Spleen (tissue), 11 donors: Measurements from ENCODE around the gene LIF. TPM values are rescaled to one million over a fixed set of nuclear protein-coding genes. Genes with fewer than 3 reads are reported as not detected.

ENCODE experiments used
- DNase-seq: peaks from one replicate; pipeline ENCODE4 v3.0.0-alpha.2; 2020
- H3K27ac ChIP-seq, 8 donors: fragments of 200-600 bp; sonication (generic) in 7 of 8; 1 replicate in 4 of 8; 2 replicates in 4 of 8; pipeline versions ENCODE4 v1.5.0 to v1.8.0; 2016 to 2021; ENCODE audit warnings: inconsistent platforms in 4 of 8, mild to moderate bottlenecking in 4 of 8, moderate library complexity in 1 of 8
- H3K27me3 ChIP-seq, 7 donors: fragments of 200-600 bp; sonication (generic) in 6 of 7; replicated peaks in 1 of 7; 1 replicate in 4 of 7; 2 replicates in 3 of 7; pipeline versions ENCODE4 v1.5.0 to v1.8.0; 2016 to 2021; ENCODE audit warnings: inconsistent platforms in 3 of 7, mild to moderate bottlenecking in 1 of 7
- H3K36me3 ChIP-seq, 6 donors: fragments of 200-600 bp; sonication (generic) in 5 of 6; 1 replicate in 4 of 6; 2 replicates in 2 of 6; pipeline versions ENCODE4 v1.5.0 to v1.8.0; 2016 to 2021; ENCODE audit warnings: inconsistent platforms in 2 of 6
- H3K4me1 ChIP-seq, 6 donors: fragments of 200-600 bp; sonication (generic) in 5 of 6; 1 replicate in 3 of 6; 2 replicates in 3 of 6; pipeline versions ENCODE4 v1.5.0 to v1.8.0; 2016 to 2021; ENCODE audit warnings: inconsistent platforms in 3 of 6
- H3K4me3 ChIP-seq, 8 donors: fragments of 200-600 bp; sonication (generic) in 7 of 8; 1 replicate in 4 of 8; 2 replicates in 4 of 8; pipeline versions ENCODE4 v1.5.0 to v1.8.0; 2016 to 2021; ENCODE audit warnings: inconsistent platforms in 4 of 8, mild to moderate bottlenecking in 4 of 8, moderate library complexity in 2 of 8
- H3K9me3 ChIP-seq, 8 donors: fragments of 200-600 bp; sonication (generic) in 7 of 8; 1 replicate in 4 of 8; 2 replicates in 4 of 8; pipeline versions ENCODE4 v1.5.0 to v1.8.0; 2016 to 2021; ENCODE audit warnings: inconsistent platforms in 4 of 8
- POLR2A ChIP-seq, 3 donors: fragments of 450-650 bp; IDR thresholded peaks; one replicate each; pipeline ENCODE4 v1.5.1; 2017; ENCODE audit warnings: antibody characterized with exemption in 3 of 3, mild to moderate bottlenecking in 1 of 3
- POLR2AphosphoS5 ChIP-seq, 3 donors: sonication (generic); formaldehyde crosslinking; IDR thresholded peaks; one replicate each; pipeline ENCODE4 v1.5.1; 2017; ENCODE audit warnings: antibody characterized with exemption in 3 of 3
- WGBS, 5 donors: extraction: QIAGEN DNeasy Blood & Tissue Kit in 3 of 5; methylation state at CpG; one replicate each; pipeline versions ENCODE4 v1.1.5 to v1.1.7; 2013 to 2018; 5-methylcytosine and 5-hydroxymethylcytosine counted together
- intact Hi-C: fragments of 100-400 bp; cut with DNase I; formaldehyde crosslinking; loops from one replicate; pipeline ENCODE4 v1.15.0; 2023; ENCODE audit warnings: low total_unique reads
- polyA plus RNA-seq, 3 donors: library from polyadenylated mRNA; stranded (reverse); fragments of 200-250 nt; gene quantifications; one replicate each; pipeline ENCODE4 v1.2.1, GENCODE V29; 2013
- total RNA-seq, 7 donors: library from RNA; depleted of rRNA in 3 of 7; stranded (reverse); fragments of >200 nt in 3 of 7; fragmentation: NEBNext Ultra II Directional in 4 of 7; extraction: Animal tissue kit (Norgen Biotek cat#: 25700) in 4 of 7; gene quantifications; one replicate each; pipeline versions ENCODE4 v1.1.0 to v1.2.1, GENCODE V29; 2016 to 2021
- TF ChIP-seq, protein P1 (sequence below), 11 experiments: fragments of 200-600 bp in 7 of 11; fragments of 450-650 bp in 4 of 11; sonication (generic) in 4 of 11; IDR thresholded peaks in 8 of 11; conservative IDR thresholded peaks in 3 of 11; 1 replicate in 7 of 11; 2 replicates in 4 of 11; pipeline versions ENCODE4 v1.4.0 to v1.8.0; 2016 to 2021; ENCODE audit warnings: antibody characterized with exemption in 11 of 11, inconsistent platforms in 4 of 11, mild to moderate bottlenecking in 1 of 11
- donor health status: healthy with polysubstance abuse.
- donor health status: DM: no; HTN: no; CAD: no; lungs with moderate emphysema.
- donor health status: DM: no; HTN: no; CAD: no.
- donor health status: Bipolar disorder and iron deficiency.
- donor health status: healthy.
- donor health status: DM: no; HTN: no; CAD: no.
- donor health status: DM: yes; HTN: yes; CAD: no.

The LIF gene
- total and polyA plus RNA-seq, 10 donors: 0.21 to 3.2 (median 0.85) TPM; not detected in 2

DNA sequence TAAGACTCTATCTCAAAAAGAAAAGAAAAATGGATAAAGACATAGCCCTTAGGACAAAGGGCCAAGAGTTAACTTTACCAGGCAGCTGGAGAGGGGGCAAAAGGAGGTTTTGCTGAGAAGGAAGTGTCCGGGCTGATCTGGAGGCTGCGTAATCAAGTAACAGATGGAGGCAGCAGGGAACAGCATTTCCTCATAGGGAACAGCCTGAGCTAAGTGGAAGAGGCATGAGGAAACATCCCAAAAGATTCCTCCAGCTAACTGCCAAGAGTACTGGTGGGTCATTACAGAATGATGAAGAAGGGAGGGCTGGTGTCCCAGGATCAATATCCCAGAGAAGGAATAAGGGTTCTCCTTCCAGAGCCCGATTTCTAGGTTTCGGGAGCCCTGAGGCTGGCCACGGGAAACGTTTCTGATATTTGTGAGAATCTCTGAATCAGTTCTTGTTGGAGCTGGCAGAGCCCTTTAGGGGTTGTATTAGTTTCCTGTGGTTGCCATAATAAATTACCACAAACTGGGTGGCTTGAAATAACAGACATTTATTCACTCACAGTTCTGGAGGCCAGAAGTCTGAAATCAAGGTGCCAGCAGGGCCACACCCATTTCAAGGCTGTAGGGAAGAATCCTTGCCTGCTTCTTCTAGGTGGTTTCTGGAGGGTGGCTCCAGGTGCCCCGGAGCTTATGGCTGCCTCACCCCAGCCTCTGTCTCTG, 21.2 kb downstream of the LIF start:
- H3K36me3 ChIP-seq: no peaks in the 10 kb centered on the region
- WGBS, 5 donors: 77 to 88% (median 83%) methylated on average over 7 of the region's 7 CpGs
- intact Hi-C loops: no loop called here
- H3K4me1 ChIP-seq: peaks cover 5 to 89% (median 50%) of the 10 kb centered on the region in 6 donors
- no peaks in the 10 kb centered on the region for H3K9me3 ChIP-seq
- no peak for DNase-seq
- TF ChIP-seq POLR2AphosphoS5 (IDR thresholded peaks at IDR 0.05): no peak
- TF ChIP-seq POLR2A (IDR thresholded peaks at IDR 0.05): no peak
- TF ChIP-seq, protein P1, sequence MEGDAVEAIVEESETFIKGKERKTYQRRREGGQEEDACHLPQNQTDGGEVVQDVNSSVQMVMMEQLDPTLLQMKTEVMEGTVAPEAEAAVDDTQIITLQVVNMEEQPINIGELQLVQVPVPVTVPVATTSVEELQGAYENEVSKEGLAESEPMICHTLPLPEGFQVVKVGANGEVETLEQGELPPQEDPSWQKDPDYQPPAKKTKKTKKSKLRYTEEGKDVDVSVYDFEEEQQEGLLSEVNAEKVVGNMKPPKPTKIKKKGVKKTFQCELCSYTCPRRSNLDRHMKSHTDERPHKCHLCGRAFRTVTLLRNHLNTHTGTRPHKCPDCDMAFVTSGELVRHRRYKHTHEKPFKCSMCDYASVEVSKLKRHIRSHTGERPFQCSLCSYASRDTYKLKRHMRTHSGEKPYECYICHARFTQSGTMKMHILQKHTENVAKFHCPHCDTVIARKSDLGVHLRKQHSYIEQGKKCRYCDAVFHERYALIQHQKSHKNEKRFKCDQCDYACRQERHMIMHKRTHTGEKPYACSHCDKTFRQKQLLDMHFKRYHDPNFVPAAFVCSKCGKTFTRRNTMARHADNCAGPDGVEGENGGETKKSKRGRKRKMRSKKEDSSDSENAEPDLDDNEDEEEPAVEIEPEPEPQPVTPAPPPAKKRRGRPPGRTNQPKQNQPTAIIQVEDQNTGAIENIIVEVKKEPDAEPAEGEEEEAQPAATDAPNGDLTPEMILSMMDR (IDR thresholded peaks at IDR 0.05 in 8 of 11, conservative IDR thresholded peaks at IDR 0.05 in 3 of 11): no peak
- no peak overlapping the region for H3K27ac ChIP-seq
- no peak overlapping the region for H3K4me3 ChIP-seq
- H3K27me3 ChIP-seq: no peaks in the 10 kb centered on the region

DNA sequence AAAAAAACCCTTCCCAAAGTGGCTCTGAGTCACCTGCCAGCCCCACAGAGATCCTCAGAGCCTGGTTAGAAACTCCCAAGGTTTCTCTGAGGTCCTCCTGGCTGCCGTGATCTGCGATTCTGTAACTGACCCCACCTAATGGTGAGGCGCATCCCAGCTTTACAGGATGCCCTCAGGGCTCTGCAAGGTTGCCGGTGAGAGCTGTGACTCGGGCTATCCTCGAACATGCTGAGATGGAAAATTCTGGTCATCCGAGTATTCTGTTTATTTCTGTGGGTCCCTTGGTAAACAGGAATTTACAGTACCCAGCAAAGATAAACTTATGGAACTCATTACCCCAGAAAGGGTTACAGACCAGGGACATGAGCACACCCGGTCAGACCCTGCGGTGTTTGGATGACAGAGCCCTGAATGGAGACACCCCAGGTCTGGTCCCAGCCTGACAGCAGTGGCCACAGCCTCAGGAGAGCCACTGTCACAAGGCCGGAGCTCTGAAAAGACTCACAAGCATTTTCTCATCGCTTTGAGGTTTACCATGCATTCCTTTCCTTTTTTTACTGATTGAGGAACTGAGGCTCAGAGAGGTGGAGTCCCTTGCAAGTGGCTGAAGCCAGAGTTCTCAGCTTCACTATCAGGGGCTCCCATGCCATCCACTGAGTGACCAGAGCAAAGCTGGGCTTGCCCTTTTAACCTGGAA, 22.2 kb downstream of the LIF start:
- Histone ChIP-seq H3K4me1 (peaks cover 8 to 98% (median 56%) of the 10 kb centered on the region in 6 donors), H3K27ac (peak overlapping the region in 1 of 8 donors; percentile 10), H3K9me3 (no peaks in the 10 kb centered on the region), H3K4me3 (no peak overlapping the region), H3K27me3 (no peaks in the 10 kb centered on the region), H3K36me3 (no peaks in the 10 kb centered on the region)
- intact Hi-C loops: no loop called here
- DNase-seq: no peak
- TF ChIP-seq, protein P1 (IDR thresholded peaks at IDR 0.05 in 8 of 11, conservative IDR thresholded peaks at IDR 0.05 in 3 of 11): no peak
- TF ChIP-seq POLR2A (IDR thresholded peaks at IDR 0.05) (no peak), POLR2AphosphoS5 (IDR thresholded peaks at IDR 0.05) (no peak)
- 61 to 78% (median 66%) methylated on average over 11 of the region's 11 CpGs for WGBS, 5 donors

DNA sequence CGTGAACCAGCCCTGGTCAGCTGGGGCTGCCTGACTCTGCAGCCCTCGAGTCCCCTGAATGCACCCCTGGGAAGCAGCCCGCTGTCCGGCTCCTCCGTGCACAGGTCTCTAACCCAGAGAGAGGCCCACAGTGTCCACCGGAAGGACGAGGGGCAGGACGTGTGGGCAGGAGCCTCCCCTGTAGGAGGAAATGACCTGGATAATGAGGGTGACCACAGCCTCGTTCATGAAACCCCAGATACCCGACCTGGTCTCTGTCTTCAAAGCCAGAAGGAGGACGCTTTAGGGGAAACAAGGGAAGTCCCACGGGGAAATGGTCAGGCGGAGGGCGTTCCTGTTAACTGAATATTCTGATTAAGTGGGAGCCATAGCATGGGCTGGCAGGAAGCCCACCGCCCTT, 23.3 kb downstream of the LIF start:
- Histone ChIP-seq H3K9me3 (no peaks in the 10 kb centered on the region), H3K27ac (peak overlapping the region in 2 of 8 donors; percentile 7 to 10), H3K4me3 (no peak overlapping the region), H3K36me3 (no peaks in the 10 kb centered on the region), H3K4me1 (peaks cover 8 to 91% (median 51%) of the 10 kb centered on the region in 6 donors), H3K27me3 (no peaks in the 10 kb centered on the region)
- TF ChIP-seq POLR2AphosphoS5 (IDR thresholded peaks at IDR 0.05): no peak
- TF ChIP-seq POLR2A (IDR thresholded peaks at IDR 0.05): no peak
- TF ChIP-seq, protein P1 (IDR thresholded peaks at IDR 0.05 in 8 of 11, conservative IDR thresholded peaks at IDR 0.05 in 3 of 11): no peak
- intact Hi-C loops: no loop called here
- DNase-seq: no peak
- WGBS, 5 donors: 45 to 54% (median 47%) methylated on average over 15 of the region's 15 CpGs

DNA sequence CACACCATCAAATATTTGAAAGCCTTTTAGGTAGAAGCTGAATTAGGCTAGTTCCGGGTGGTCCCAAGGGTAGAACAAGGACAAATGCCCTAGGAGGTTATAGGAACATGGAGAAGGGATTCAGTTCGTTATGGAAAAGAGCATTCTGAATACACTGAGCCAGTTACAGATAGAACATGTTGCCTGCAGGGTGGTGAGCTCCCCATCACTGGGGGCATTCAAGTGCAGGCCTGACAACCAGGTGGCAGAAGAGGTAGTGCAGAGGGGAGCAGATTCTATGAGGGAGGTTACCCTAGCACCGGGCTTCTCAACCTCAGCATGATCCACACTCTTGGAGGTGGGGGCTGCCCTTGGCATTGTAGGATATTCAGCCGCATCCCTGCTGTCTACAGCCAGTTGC, 24.2 kb downstream of the LIF start:
- intact Hi-C loops: no loop called here

More for the DNA sequence above, 24.2 kb downstream of the LIF start:
- Histone ChIP-seq H3K36me3 (no peaks in the 10 kb centered on the region), H3K27me3 (no peaks in the 10 kb centered on the region), H3K27ac (peak overlapping the region in 2 of 8 donors; percentile 75 to 77), H3K9me3 (no peaks in the 10 kb centered on the region), H3K4me1 (peaks cover 8 to 82% (median 47%) of the 10 kb centered on the region in 6 donors), H3K4me3 (no peak overlapping the region)
- no peak for DNase-seq
- 83 to 95% (median 90%) methylated on average over 4 of the region's 4 CpGs for WGBS, 5 donors
- TF ChIP-seq POLR2A (IDR thresholded peaks at IDR 0.05) (no peak), POLR2AphosphoS5 (IDR thresholded peaks at IDR 0.05) (no peak)
- TF ChIP-seq, protein P1 (IDR thresholded peaks at IDR 0.05 in 8 of 11, conservative IDR thresholded peaks at IDR 0.05 in 3 of 11): no peak
